ENCODE data around the gene SIAE. TPM values are rescaled to one million over a fixed set of nuclear protein-coding genes. Genes with fewer than 3 reads are reported as not detected.

The SIAE gene
- 11.7 to 15.4 TPM (median 14.0 TPM) in 5 replicates for total RNA-seq (2022; extraction: Qiagen RNA extraction; ENCODE audit: low read depth)

DNA sequence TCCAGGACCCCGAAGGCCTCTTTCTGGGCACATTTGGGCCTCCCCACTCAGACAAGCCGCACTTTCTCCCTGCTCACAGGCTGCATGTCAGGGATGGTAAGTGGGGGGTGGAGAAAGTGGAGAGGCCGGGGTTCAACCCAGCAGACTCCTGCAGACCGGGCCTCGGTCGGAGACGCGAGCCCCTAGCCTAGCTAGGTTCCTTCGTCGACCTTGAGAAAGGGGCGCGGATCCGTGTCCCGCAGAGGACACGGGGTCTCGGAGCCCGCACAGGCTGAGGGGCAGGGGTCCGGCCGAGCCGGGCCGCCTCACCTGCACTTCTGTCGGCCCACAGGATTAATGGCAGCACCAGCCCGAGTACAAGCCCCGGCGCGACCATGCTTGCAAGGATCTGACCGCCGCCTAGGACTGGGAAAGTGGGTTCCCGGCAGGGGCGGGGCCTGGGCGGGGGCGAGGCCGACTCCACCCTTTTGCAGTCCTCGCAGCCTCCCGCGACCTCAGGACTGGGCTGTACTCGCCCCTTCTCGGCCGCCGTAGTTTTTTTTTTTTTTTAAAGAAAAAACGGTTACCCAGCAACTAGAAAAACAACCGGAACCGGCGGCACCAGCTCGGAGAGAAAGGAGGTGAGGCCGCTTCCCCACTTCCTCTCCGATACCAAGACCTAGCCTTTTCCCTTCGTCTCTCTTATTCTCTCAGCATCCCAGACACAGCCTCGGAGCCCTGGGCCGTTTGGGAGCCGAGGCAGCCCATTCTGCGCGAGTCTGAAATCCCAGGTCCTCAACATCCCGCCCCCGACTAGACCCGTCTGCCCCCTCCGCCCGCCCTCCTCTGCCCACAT is at the start of gene SIAE, which contains the start of gene SPA17:
TSS of gene SIAE (minus strand) at position 407 of the 835 bp plus-strand sequence. CDS start at position 376, 31 bp downstream.
TSS of gene SPA17 (plus strand) at position 572 of the 835 bp plus-strand sequence. CDS start 1,361 bp downstream, outside the sequence.

GRCh38 chr11:124622531-124623451 is 50.7 kb downstream of the SIAE start, which contains the start of gene TBRG1:
TSS of gene TBRG1 (plus strand) at chr11:124622864. CDS start at chr11:124623084, 220 bp downstream.

DNA sequence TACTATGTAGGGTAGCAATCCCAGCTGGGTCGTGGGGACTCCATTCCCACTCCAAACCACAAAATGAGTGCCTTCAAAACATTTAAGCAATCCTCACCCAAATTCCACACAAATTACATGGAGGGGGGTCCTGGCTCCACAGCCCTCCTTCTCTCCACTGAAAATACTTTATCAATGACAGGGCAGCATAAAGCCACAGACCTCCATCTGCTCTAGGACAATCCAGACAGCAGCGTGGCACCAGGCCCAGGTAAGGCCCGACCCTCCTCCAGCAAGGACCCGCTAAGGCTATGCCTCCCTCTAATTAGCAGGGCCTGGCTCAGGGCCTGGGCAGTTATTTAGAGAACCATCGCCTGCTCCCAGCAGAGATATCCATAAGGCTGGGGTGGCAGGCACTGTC is 62.5 kb downstream of the SIAE start, which contains the start of gene PANX3:
TSS of gene PANX3 (plus strand) at position 365 of the 400 bp plus-strand sequence. CDS start 129 bp downstream, outside the sequence.

Other genes with a start within 250 kb of the SIAE start
- not detected in 5 replicates for gene OR8B4, start 248.9 kb downstream of the SIAE start, total RNA-seq (2022; extraction: Qiagen RNA extraction; ENCODE audit: low read depth)
- gene OR8B8, start 228.0 kb downstream of the SIAE start, total RNA-seq (2022; extraction: Qiagen RNA extraction; ENCODE audit: low read depth), result not detected in 5 replicates
- gene OR8B12, start 130.1 kb downstream of the SIAE start, total RNA-seq (2022; extraction: Qiagen RNA extraction; ENCODE audit: low read depth), result not detected in 5 replicates
- gene OR8A1, start 103.7 kb downstream of the SIAE start, total RNA-seq (2022; extraction: Qiagen RNA extraction; ENCODE audit: low read depth), result not detected in 5 replicates
- gene PANX3, start 62.3 kb downstream of the SIAE start, total RNA-seq (2022; extraction: Qiagen RNA extraction; ENCODE audit: low read depth), result not detected in 5 replicates
- 15.3 to 22.0 TPM (median 16.6 TPM) in 5 replicates for gene TBRG1, start 50.9 kb downstream of the SIAE start, total RNA-seq (2022; extraction: Qiagen RNA extraction; ENCODE audit: low read depth)
- gene SPA17, start 165 bp upstream of the SIAE start, total RNA-seq (2022; extraction: Qiagen RNA extraction; ENCODE audit: low read depth), result 16.4 to 29.5 TPM (median 20.7 TPM) in 5 replicates
- gene NRGN, start 66.2 kb upstream of the SIAE start, total RNA-seq (2022; extraction: Qiagen RNA extraction; ENCODE audit: low read depth), result 6.3 to 12.3 TPM (median 11.2 TPM) in 5 replicates
- gene VSIG2, start 78.5 kb upstream of the SIAE start, total RNA-seq (2022; extraction: Qiagen RNA extraction; ENCODE audit: low read depth), result 0.23 TPM in 1 of 5 replicates, not detected in the others
- 8.7 to 13.3 TPM (median 12.2 TPM) in 5 replicates for gene ESAM, start 88.6 kb upstream of the SIAE start, total RNA-seq (2022; extraction: Qiagen RNA extraction; ENCODE audit: low read depth)
- 4.4 to 5.7 TPM (median 5.0 TPM) in 5 replicates for gene MSANTD2, start 126.7 kb upstream of the SIAE start, total RNA-seq (2022; extraction: Qiagen RNA extraction; ENCODE audit: low read depth)
- 2.3 to 3.2 TPM (median 2.7 TPM) in 5 replicates for gene ROBO3, start 191.7 kb upstream of the SIAE start, total RNA-seq (2022; extraction: Qiagen RNA extraction; ENCODE audit: low read depth)
- 0.02 TPM in 1 of 5 replicates, not detected in the others for gene ROBO4, start 224.1 kb upstream of the SIAE start, total RNA-seq (2022; extraction: Qiagen RNA extraction; ENCODE audit: low read depth)
- not detected in 5 replicates for gene HEPN1, start 245.5 kb upstream of the SIAE start, total RNA-seq (2022; extraction: Qiagen RNA extraction; ENCODE audit: low read depth)